K562 treated with DMSO at 1 percent for 48 hours (cell line): ENCODE results near the gene INTS7. TPM values are rescaled to one million over a fixed set of nuclear protein-coding genes. Genes with fewer than 3 reads are reported as not detected.

Experiments
- total RNA-seq: library from RNA; unstranded; fragments of 300-600 nt; gene quantifications from 2 replicates; pipeline ENCODE4 v1.2.3, GENCODE V29; 2022; ENCODE audit warnings: low replicate concordance; ENCODE audit errors: extremely low read depth

INTS7 gene
- not detected in 2 replicates for total RNA-seq

GRCh38 chr1:212035123-212035834 lies at the start of gene INTS7, which contains the start of gene DTL:
Gene INTS7, minus strand, starts transcription at chr1:212035557. Its CDS starts 120 bp downstream, at chr1:212035437.
Gene DTL, plus strand, starts transcription at chr1:212035748. Its CDS starts 143 bp downstream, at chr1:212035891.

Other genes with a start within 250 kb of the INTS7 start
- not detected in 2 replicates for gene LPGAT1, start 204.8 kb downstream of the INTS7 start, total RNA-seq
- gene DTL, start 191 bp upstream of the INTS7 start, total RNA-seq, result not detected in 2 replicates
- not detected in 2 replicates for gene PPP2R5A, start 249.9 kb upstream of the INTS7 start, total RNA-seq